Uterus (tissue), 2 donors: ENCODE measurements around the gene PPP2R5E.

Experiments used
- POLR2A ChIP-seq, 2 donors: fragments of 450-650 bp; IDR thresholded peaks; one replicate each; pipeline ENCODE4 v1.6.1; 2016; ENCODE audit warnings: antibody characterized with exemption in 2 of 2, mild to moderate bottlenecking in 1 of 2, moderate library complexity in 1 of 2
- TF ChIP-seq, protein P1 (sequence below), 4 experiments: fragments of 200-600 bp in 2 of 4; fragments of 450-650 bp in 2 of 4; sonication (generic) in 2 of 4; IDR thresholded peaks; one replicate each; pipeline ENCODE4 v1.5.1; 2016 to 2019; ENCODE audit warnings: antibody characterized with exemption in 4 of 4, mild to moderate bottlenecking in 2 of 4, moderate library complexity in 1 of 4

DNA sequence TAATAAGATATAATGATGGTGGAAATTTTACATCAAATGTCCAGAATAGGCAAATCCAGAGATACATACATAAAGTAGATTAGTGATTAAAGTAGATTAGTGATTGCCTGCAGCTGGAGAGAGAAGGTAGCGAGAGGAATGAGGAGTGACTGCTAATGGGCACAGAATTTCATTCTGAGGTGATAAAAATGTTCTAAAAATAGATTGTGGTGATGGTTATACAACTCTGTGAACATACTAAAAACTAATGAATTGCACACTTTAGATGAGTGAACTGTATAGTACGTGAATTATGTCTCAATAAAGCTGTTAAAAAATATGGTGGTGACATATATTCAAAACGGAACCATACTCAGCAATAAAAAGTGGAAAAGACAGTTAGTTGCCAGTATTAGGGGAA lies 41.7 kb downstream of the PPP2R5E start:
- TF ChIP-seq, protein P1, sequence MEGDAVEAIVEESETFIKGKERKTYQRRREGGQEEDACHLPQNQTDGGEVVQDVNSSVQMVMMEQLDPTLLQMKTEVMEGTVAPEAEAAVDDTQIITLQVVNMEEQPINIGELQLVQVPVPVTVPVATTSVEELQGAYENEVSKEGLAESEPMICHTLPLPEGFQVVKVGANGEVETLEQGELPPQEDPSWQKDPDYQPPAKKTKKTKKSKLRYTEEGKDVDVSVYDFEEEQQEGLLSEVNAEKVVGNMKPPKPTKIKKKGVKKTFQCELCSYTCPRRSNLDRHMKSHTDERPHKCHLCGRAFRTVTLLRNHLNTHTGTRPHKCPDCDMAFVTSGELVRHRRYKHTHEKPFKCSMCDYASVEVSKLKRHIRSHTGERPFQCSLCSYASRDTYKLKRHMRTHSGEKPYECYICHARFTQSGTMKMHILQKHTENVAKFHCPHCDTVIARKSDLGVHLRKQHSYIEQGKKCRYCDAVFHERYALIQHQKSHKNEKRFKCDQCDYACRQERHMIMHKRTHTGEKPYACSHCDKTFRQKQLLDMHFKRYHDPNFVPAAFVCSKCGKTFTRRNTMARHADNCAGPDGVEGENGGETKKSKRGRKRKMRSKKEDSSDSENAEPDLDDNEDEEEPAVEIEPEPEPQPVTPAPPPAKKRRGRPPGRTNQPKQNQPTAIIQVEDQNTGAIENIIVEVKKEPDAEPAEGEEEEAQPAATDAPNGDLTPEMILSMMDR (IDR thresholded peaks at IDR 0.05) = no peak
- TF ChIP-seq POLR2A (IDR thresholded peaks at IDR 0.05) = no peak
